Measurements from ENCODE around the gene PTPRG.

DNA sequence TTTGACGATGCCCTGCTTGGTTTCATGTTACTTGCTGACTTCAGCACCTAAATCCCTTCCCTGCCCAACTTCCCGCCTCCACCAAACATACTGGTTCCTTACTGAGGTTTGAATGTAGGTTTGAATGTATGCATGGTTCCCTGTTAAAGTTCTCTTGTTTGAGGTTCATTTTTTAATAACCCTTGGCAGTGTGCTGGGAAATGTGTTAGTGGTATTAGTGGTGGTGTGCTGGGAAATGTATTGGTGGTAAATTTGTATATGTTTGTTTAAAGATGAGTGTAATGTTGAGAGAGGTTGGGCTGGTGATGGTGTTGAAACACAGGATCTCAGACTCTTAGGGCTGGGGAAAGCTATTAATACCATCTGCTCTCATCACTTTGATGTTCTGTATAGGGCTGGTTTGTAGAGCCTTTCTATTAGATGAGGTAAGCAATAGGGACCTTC is 392.7 kb downstream of the PTPRG start:
- TF ChIP-seq HCFC1 (IDR thresholded peaks at IDR 0.05; ENCODE audit: low read depth, low read length) (no peak), ZNF3 (CRISPR knock-in tag; IDR thresholded peaks at IDR 0.05) (no peak)
- TF ChIP-seq, protein P1, sequence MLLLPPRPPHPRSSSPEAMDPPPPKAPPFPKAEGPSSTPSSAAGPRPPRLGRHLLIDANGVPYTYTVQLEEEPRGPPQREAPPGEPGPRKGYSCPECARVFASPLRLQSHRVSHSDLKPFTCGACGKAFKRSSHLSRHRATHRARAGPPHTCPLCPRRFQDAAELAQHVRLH (CRISPR knock-in tag; IDR thresholded peaks at IDR 0.05; ENCODE audit: borderline replicate concordance, low read depth) = no peak
- TF ChIP-seq, protein P2, sequence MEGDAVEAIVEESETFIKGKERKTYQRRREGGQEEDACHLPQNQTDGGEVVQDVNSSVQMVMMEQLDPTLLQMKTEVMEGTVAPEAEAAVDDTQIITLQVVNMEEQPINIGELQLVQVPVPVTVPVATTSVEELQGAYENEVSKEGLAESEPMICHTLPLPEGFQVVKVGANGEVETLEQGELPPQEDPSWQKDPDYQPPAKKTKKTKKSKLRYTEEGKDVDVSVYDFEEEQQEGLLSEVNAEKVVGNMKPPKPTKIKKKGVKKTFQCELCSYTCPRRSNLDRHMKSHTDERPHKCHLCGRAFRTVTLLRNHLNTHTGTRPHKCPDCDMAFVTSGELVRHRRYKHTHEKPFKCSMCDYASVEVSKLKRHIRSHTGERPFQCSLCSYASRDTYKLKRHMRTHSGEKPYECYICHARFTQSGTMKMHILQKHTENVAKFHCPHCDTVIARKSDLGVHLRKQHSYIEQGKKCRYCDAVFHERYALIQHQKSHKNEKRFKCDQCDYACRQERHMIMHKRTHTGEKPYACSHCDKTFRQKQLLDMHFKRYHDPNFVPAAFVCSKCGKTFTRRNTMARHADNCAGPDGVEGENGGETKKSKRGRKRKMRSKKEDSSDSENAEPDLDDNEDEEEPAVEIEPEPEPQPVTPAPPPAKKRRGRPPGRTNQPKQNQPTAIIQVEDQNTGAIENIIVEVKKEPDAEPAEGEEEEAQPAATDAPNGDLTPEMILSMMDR (CRISPR knock-in tag; IDR thresholded peaks at IDR 0.05) = no peak

Data from HepG2 (cell line).